Hepatocyte (in vitro differentiated cells): Measurements from ENCODE around the gene RNF213.

Experiments
- CTCF ChIP-seq: fragments of 200-600 bp; sonication (generic); IDR thresholded peaks from 2 replicates; pipeline ENCODE4 v1.5.1; 2016; ENCODE audit warnings: antibody characterized with exemption, mild to moderate bottlenecking; ENCODE audit not compliant: poor library complexity
- EZH2 ChIP-seq: fragments of 200-600 bp; sonication (generic); IDR thresholded peaks from 2 replicates; pipeline ENCODE4 v1.6.1; 2016; ENCODE audit warnings: antibody characterized with exemption, mild to moderate bottlenecking, borderline replicate concordance

DNA sequence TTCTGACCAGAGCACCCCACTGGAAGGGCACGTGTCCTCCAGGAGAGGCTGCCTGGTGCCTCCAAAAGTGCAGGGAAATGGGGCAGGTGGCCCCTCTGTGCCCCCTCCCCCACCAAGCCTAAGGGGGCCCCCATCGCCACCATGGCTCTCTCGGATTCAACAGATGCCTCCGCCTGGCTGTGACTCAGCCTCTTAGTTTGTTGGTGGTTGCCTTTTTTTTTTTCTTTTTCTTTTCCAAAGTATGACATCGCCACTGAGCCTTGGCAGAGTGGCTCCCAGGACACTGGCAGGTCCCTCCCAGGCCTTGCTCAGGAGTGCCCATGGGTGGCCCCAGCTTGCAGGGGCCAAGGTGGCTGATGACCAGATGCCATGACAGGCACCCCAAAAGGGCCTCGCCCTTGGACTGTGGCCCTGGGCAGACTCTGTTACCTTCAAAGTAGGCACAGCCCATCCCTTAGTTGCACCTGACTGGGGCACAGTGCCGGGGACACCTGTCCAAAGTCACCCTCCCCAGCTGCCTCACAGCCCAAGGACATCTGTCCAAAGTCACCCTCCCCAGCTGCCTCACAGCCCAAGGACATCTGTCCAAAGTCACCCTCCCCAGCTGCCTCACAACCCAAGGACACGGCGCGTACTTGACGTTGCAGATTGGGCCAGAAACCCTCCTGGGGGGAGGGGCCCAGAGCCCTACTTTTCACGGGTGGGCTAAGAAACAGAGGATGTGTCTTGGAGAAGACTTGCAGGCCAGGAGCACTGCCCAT lies 186.2 kb downstream of the RNF213 start:
- TF ChIP-seq EZH2 (no peak), CTCF (no peak)
